H9 (cell line): ENCODE measurements around the gene COQ4. TPM values are rescaled to one million over a fixed set of nuclear protein-coding genes. Genes with fewer than 3 reads are reported as not detected.

Experiments used
- DNase-seq: peaks from one replicate; pipeline ENCODE4 v3.0.0-alpha.2; 2017
- H2AFZ ChIP-seq: one replicate; pipeline ENCODE4 v1.6.1; 2013; ENCODE audit warnings: mild to moderate bottlenecking, low read length, control low read depth, moderate library complexity
- H2AK5ac ChIP-seq: 2 replicates; pipeline ENCODE4 v1.6.1; 2013; ENCODE audit warnings: low read length, control low read depth, mixed read lengths; ENCODE audit not compliant: insufficient read length
- H2BK120ac ChIP-seq: one replicate; pipeline ENCODE4 v1.6.1; 2013; ENCODE audit warnings: low read depth, mild to moderate bottlenecking, low read length, control low read depth, inconsistent platforms; ENCODE audit not compliant: poor library complexity, severe bottlenecking
- H2BK12ac ChIP-seq: 2 replicates; pipeline ENCODE4 v1.6.1; 2013; ENCODE audit warnings: low read length, control low read depth, mixed read lengths, low read depth; ENCODE audit not compliant: insufficient read length
- H2BK15ac ChIP-seq: 2 replicates; pipeline ENCODE4 v1.6.1; 2013; ENCODE audit warnings: low read depth, low read length, control low read depth
- H2BK20ac ChIP-seq: one replicate; pipeline ENCODE4 v1.6.1; 2013; ENCODE audit warnings: low read depth, mild to moderate bottlenecking, low read length, control low read depth, inconsistent platforms; ENCODE audit not compliant: poor library complexity, severe bottlenecking
- H2BK5ac ChIP-seq: 2 replicates; pipeline ENCODE4 v1.6.1; 2013; ENCODE audit warnings: low read length, control low read depth, mixed read lengths; ENCODE audit not compliant: insufficient read length
- H3K14ac ChIP-seq: 2 replicates; pipeline ENCODE4 v1.6.1; 2013; ENCODE audit warnings: low read length, control low read depth; ENCODE audit not compliant: insufficient read depth
- H3K18ac ChIP-seq: 2 replicates; pipeline ENCODE4 v1.6.1; 2013; ENCODE audit warnings: low read depth, mild to moderate bottlenecking, mixed read lengths, low read length, control low read depth; ENCODE audit not compliant: insufficient read length
- H3K23ac ChIP-seq: 2 replicates; pipeline ENCODE4 v1.6.1; 2013; ENCODE audit warnings: low read length, control low read depth, mixed read lengths, low read depth; ENCODE audit not compliant: insufficient read length
- H3K23me2 ChIP-seq: 2 replicates; pipeline ENCODE4 v1.6.1; 2013; ENCODE audit warnings: low read depth, mild to moderate bottlenecking, mixed read lengths, low read length, control low read depth; ENCODE audit not compliant: insufficient read length, poor library complexity, severe bottlenecking
- H3K27ac ChIP-seq: 2 replicates; pipeline ENCODE4 v1.5.1; 2013; ENCODE audit warnings: low read length, control low read depth, mixed read lengths, low read depth; ENCODE audit not compliant: insufficient read length
- H3K27me3 ChIP-seq: 2 replicates; pipeline ENCODE4 v1.6.1; 2013; ENCODE audit warnings: low read length, control low read depth, inconsistent platforms; ENCODE audit not compliant: insufficient read depth
- H3K4ac ChIP-seq: 2 replicates; pipeline ENCODE4 v1.6.1; 2013; ENCODE audit warnings: low read depth, mild to moderate bottlenecking, control low read depth, inconsistent platforms, low read length, moderate library complexity
- H3K4me1 ChIP-seq: 2 replicates; pipeline ENCODE4 v1.6.1; 2013; ENCODE audit warnings: low read length, control low read depth, inconsistent platforms; ENCODE audit not compliant: insufficient read depth
- H3K4me2 ChIP-seq: 2 replicates; pipeline ENCODE4 v1.6.1; 2013; ENCODE audit warnings: low read length, control low read depth, mixed read lengths; ENCODE audit not compliant: insufficient read length, insufficient read depth
- H3K56ac ChIP-seq: 2 replicates; pipeline ENCODE4 v1.6.1; 2013; ENCODE audit warnings: low read depth, mild to moderate bottlenecking, mixed read lengths, low read length, control low read depth; ENCODE audit not compliant: insufficient read length
- H3K79me1 ChIP-seq: 2 replicates; pipeline ENCODE4 v1.6.1; 2013; ENCODE audit warnings: low read depth, mild to moderate bottlenecking, moderate library complexity, low read length, control low read depth, inconsistent platforms; ENCODE audit not compliant: insufficient read depth, poor library complexity, severe bottlenecking
- H3K79me2 ChIP-seq: 2 replicates; pipeline ENCODE4 v1.6.1; 2013; ENCODE audit warnings: low read length, control low read depth, inconsistent platforms; ENCODE audit not compliant: insufficient read depth
- H3K9ac ChIP-seq: 2 replicates; pipeline ENCODE4 v1.6.1; 2013; ENCODE audit warnings: low read length, control low read depth, mixed read lengths; ENCODE audit not compliant: insufficient read length; ENCODE audit errors: extremely low read depth
- H3K9me3 ChIP-seq: one replicate; pipeline ENCODE4 v1.6.1; 2013; ENCODE audit warnings: low read depth, low read length, inconsistent platforms; ENCODE audit not compliant: control insufficient read depth
- H3T11ph ChIP-seq: one replicate; pipeline ENCODE4 v1.6.1; 2013; ENCODE audit warnings: mild to moderate bottlenecking, low read length, control low read depth, inconsistent platforms
- H4K20me1 ChIP-seq: one replicate; pipeline ENCODE4 v1.6.1; 2013; ENCODE audit not compliant: control insufficient read depth, insufficient read length, insufficient read depth
- H4K5ac ChIP-seq: 2 replicates; pipeline ENCODE4 v1.6.1; 2013; ENCODE audit warnings: low read depth, mild to moderate bottlenecking, mixed read lengths, low read length, control low read depth; ENCODE audit not compliant: insufficient read length
- H4K8ac ChIP-seq: replicated peaks from 2 replicates; pipeline ENCODE4 v1.6.1; 2013; ENCODE audit warnings: low read length, control low read depth, mixed read lengths, low read depth; ENCODE audit not compliant: insufficient read length
- H4K91ac ChIP-seq: 2 replicates; pipeline ENCODE4 v1.6.1; 2013; ENCODE audit warnings: low read depth, mild to moderate bottlenecking, moderate library complexity, mixed read lengths, low read length, control low read depth; ENCODE audit not compliant: insufficient read length
- H3K27ac Mint-ChIP-seq, 3 experiments: 2 replicates in 2 of 3; 3 replicates in 1 of 3; pipeline ENCODE4 v1.8.0; 2020 to 2021; ENCODE audit warnings: mixed read lengths in 3 of 3, mild to moderate bottlenecking in 1 of 3, moderate library complexity in 1 of 3
- H3K27me3 Mint-ChIP-seq: 2 replicates; pipeline ENCODE4 v1.8.0; 2021; ENCODE audit warnings: low read depth, mild to moderate bottlenecking, moderate library complexity, mixed read lengths
- H3K36me3 Mint-ChIP-seq, 3 experiments: 2 replicates in 2 of 3; 3 replicates in 1 of 3; pipeline ENCODE4 v1.8.0; 2020 to 2021; ENCODE audit warnings: low read depth in 3 of 3, mixed read lengths in 3 of 3; ENCODE audit not compliant: insufficient read depth in 1 of 3
- H3K4me1 Mint-ChIP-seq, 2 experiments: 2 replicates each; pipeline ENCODE4 v1.8.0; 2020; ENCODE audit warnings: mixed read lengths in 2 of 2
- H3K4me3 Mint-ChIP-seq, 2 experiments: 2 replicates in 1 of 2; 3 replicates in 1 of 2; pipeline ENCODE4 v1.8.0; 2020 to 2021; ENCODE audit warnings: mild to moderate bottlenecking in 2 of 2, mixed read lengths in 2 of 2, moderate library complexity in 1 of 2
- H3K9me3 Mint-ChIP-seq, 2 experiments: 2 replicates in 1 of 2; 3 replicates in 1 of 2; pipeline ENCODE4 v1.8.0; 2020; ENCODE audit warnings: mild to moderate bottlenecking in 2 of 2, mixed read lengths in 2 of 2, moderate library complexity in 1 of 2
- WGBS: extraction: QIAGEN DNeasy Blood & Tissue Kit; methylation state at CpG from one replicate; pipeline ENCODE4 v1.1.7; 2013; ENCODE audit warnings: missing lambda C conversion rate, low lambda C conversion rate, mixed read lengths; ENCODE audit not compliant: insufficient read length; ENCODE audit errors: extremely low coverage; 5-methylcytosine and 5-hydroxymethylcytosine counted together
- total RNA-seq: library from RNA; stranded (reverse); gene quantifications from 2 replicates; pipeline ENCODE4 v1.2.1, GENCODE V29; 2021
- TF ChIP-seq, protein P1 (sequence below): fragments of 200-600 bp; sonication (generic); conservative IDR thresholded peaks from 3 replicates; pipeline ENCODE4 v1.8.0; 2021; ENCODE audit warnings: antibody characterized with exemption, mild to moderate bottlenecking

Gene COQ4
- total RNA-seq, 1 experiment from 2014 or later: 38.4 TPM

DNA sequence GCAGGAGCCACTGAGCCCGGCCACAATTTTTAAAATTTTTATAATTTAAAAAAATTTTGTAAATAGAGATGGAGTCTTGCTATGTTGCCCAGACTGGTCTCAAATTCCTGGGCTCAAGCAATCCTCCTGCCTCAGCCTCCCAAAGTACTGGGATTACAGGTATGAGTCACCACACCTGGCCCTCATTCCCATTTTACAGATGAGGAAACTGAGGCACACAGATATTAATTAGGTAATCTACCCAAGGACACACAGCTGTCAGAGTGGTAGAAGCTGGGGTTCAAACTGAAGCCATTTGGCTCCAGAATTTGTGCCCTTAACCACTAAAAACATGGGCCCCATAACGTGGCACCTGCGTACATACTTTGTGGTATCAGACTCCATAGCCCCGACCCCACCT is 7.9 kb upstream of the COQ4 start:
- TF ChIP-seq, protein P1, sequence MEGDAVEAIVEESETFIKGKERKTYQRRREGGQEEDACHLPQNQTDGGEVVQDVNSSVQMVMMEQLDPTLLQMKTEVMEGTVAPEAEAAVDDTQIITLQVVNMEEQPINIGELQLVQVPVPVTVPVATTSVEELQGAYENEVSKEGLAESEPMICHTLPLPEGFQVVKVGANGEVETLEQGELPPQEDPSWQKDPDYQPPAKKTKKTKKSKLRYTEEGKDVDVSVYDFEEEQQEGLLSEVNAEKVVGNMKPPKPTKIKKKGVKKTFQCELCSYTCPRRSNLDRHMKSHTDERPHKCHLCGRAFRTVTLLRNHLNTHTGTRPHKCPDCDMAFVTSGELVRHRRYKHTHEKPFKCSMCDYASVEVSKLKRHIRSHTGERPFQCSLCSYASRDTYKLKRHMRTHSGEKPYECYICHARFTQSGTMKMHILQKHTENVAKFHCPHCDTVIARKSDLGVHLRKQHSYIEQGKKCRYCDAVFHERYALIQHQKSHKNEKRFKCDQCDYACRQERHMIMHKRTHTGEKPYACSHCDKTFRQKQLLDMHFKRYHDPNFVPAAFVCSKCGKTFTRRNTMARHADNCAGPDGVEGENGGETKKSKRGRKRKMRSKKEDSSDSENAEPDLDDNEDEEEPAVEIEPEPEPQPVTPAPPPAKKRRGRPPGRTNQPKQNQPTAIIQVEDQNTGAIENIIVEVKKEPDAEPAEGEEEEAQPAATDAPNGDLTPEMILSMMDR: no peak
- Histone ChIP-seq H4K20me1 (no peaks in the 10 kb centered on the region), H2BK15ac (no peak overlapping the region), H3K79me2 (no peaks in the 10 kb centered on the region), H4K5ac (no peak overlapping the region), H2BK120ac (no peak overlapping the region), H3K9me3 (no peaks in the 10 kb centered on the region), H3K4me1 (no peaks in the 10 kb centered on the region), H2BK5ac (no peak overlapping the region), H4K8ac (no peak overlapping the region), H3K14ac (no peak overlapping the region), H3K4ac (no peak overlapping the region), H2AK5ac (no peak overlapping the region), H3K18ac (no peak overlapping the region), H3K56ac (no peak overlapping the region), H2AFZ (no peak overlapping the region), H3K27me3 (no peaks in the 10 kb centered on the region), H3K79me1 (no peaks in the 10 kb centered on the region), H3K27ac (no peak overlapping the region), H3T11ph (no peak overlapping the region), H3K23ac (no peak overlapping the region), H2BK20ac (no peak overlapping the region), H3K4me2 (no peak overlapping the region), H4K91ac (no peak overlapping the region), H3K9ac (no peak overlapping the region), H3K23me2 (no peaks in the 10 kb centered on the region), H2BK12ac (no peak overlapping the region)
- Mint-ChIP-seq H3K4me3 (no peak overlapping the region), H3K9me3 (no peaks in the 10 kb centered on the region), H3K27me3 (no peaks in the 10 kb centered on the region), H3K4me1 (no peaks in the 10 kb centered on the region), H3K27ac (no peak overlapping the region), H3K36me3 (peaks cover 24 to 63% (median 47%) of the 10 kb centered on the region in 3 experiments)
- no peak for DNase-seq
- WGBS: no CpG with 5 or more reads among the region's 4 CpGs
